Measurements from ENCODE around the gene VSTM4.

Gene VSTM4

DNA sequence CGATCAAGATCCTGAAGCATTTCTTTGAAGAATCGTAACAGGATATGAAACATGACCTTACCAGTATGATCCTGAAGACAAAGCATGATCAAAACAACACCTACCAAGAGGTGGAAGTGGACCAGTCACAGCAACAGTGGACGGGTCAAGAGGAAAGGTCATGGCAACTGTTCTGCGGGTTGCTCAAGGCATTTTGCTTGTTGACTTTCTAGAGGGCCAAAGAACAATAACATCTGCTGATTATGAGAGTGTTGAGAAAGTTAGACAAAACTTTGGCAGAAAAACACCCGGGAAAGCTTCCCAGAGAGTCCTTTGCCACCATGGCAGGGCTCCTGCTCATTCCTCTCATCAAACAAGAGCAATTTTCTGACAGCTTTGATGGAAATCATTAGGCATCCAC is 110.1 kb downstream of the VSTM4 start:
- DNase-seq (ENCODE audit: insufficient read length, low spot score) (no peak), FAIRE-seq (no peak)
- TF ChIP-seq POU2F2 (IDR thresholded peaks at IDR 0.05; ENCODE audit: low read depth, low read length), result no peak
- TF ChIP-seq PAX5 (IDR thresholded peaks at IDR 0.05; ENCODE audit: insufficient read depth, low read length, severe bottlenecking), result no peak
- no peak for TF ChIP-seq POLR2AphosphoS5 (IDR thresholded peaks at IDR 0.05; ENCODE audit: low read depth, low read length)
- TF ChIP-seq SPI1 (IDR thresholded peaks at IDR 0.05; ENCODE audit: low read depth, low read length), result no peak
- no peak for TF ChIP-seq POLR2A (IDR thresholded peaks at IDR 0.05; ENCODE audit: low read depth, low read length)
- no peak for TF ChIP-seq TAF1 (IDR thresholded peaks at IDR 0.05; ENCODE audit: low read depth, low read length)

DNA sequence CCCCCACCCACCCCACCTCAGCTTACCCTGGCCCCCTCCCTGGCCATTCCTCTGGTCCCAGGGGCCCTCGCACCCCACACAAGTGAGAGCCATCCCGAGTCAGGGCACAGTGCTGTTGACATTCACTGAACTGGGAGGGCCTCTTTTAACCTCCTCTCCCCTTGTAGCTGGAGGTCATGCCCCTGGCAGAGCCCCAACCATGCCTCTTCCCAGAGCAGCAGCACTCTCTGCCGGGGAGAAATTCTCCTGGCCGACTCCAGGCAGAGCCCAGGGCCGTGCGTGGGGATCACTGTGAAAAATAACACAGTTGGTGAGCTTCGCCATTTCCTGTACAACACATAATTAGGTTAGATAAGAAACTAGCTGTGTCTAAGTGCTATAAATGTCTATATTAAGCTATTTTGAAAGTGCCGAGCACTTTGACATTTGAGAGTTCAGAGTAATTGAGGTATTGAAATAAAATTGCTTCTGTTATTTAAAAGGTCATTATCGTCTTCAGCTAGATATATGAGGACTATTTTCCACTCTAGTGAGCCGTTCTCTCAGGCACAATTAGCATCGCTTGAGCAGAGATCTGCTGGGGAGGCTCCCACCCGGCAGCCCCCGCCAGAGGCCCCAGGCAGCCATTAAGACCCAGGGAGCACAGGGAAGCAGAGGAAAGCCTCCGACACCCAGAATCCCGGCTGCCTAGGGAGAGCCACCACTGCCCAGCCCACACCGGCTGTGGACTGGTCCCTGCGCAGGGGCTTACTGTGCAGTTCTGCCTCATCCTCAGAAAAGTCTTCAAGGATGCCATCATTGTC is 113.3 kb downstream of the VSTM4 start:
- DNase-seq (ENCODE audit: insufficient read length, low spot score) (no peak), FAIRE-seq (no peak)
- TF ChIP-seq POLR2AphosphoS5 (IDR thresholded peaks at IDR 0.05; ENCODE audit: low read depth, low read length) (no peak), PAX5 (IDR thresholded peaks at IDR 0.05; ENCODE audit: insufficient read depth, low read length, severe bottlenecking) (no peak), POU2F2 (IDR thresholded peaks at IDR 0.05; ENCODE audit: low read depth, low read length) (no peak), SPI1 (IDR thresholded peaks at IDR 0.05; ENCODE audit: low read depth, low read length) (no peak)

DNA sequence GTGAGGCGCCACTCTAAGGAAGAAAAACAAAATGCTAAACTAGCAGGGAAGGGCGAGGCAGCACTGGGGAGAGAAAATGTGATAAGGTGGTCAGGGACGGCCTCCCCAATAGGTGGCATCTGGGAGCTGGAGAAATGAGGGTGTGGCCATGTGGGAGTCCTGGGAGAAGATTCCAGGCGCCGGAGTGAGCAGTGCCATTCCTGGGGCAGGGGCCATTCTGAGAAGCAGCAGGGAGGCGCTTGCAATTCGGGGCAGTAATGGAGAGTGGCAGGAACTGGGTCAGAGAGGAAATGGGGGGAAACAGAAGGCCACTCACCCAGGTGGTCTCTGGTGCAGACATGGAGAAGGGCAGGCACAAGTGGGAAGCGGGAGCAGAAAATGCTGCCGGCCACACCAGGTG is 113.9 kb downstream of the VSTM4 start:
- TF ChIP-seq PAX5 (IDR thresholded peaks at IDR 0.05; ENCODE audit: insufficient read depth, low read length, severe bottlenecking) (no peak), TAF1 (IDR thresholded peaks at IDR 0.05; ENCODE audit: low read depth, low read length) (no peak), SPI1 (IDR thresholded peaks at IDR 0.05; ENCODE audit: low read depth, low read length) (no peak), POU2F2 (IDR thresholded peaks at IDR 0.05; ENCODE audit: low read depth, low read length) (no peak), POLR2AphosphoS5 (IDR thresholded peaks at IDR 0.05; ENCODE audit: low read depth, low read length) (no peak), POLR2A (IDR thresholded peaks at IDR 0.05; ENCODE audit: low read depth, low read length) (no peak)
- no peak for DNase-seq (ENCODE audit: insufficient read length, low spot score)

DNA sequence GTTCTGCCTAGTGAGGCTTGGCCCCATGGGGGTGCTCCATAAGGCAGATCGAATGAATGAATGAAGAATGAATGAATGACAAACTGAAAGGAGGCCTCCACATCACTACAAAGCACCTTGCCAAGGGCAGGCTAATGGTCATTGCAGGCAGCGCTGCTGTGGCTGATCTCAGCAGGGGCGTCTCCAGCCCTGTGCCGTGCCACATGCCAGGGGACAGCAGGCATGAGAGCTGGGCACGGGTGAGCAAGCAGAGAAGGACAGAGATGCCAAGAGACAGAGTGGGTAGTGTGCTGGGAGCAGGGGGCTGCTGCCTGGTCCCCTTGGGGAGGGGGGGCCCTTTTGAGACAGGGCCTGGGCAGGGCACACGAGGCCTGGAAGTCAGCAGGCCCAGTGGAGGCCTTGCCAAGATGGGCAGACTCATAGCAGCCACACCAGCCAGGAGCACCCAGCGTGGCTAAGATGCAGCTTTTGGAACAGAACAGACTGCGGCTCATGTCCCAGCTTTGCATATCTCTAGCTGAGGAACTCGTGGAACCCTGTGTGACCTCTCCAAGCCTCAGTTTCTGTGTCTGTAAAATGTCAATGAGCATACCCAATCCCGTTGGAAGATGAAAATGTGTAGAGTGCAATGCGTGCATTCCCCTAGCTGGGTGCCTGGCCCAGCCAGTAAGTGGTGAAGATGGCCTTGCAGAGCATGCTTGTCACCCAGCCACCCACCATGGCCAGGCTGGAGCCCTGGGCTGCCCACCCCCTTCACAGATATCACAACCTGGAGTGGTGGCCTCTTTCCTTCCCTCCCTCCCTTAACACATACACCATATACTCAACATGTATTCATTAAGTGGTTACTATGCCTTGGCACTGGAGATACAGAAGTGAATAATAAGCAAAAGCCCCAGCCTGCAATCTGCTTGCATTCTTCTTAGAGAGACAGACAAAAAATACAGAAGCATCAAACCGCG is 114.6 kb downstream of the VSTM4 start:
- DNase-seq (ENCODE audit: insufficient read length, low spot score) (no peak), FAIRE-seq (no peak)
- no peak for TF ChIP-seq POLR2AphosphoS5 (IDR thresholded peaks at IDR 0.05; ENCODE audit: low read depth, low read length)
- no peak for TF ChIP-seq PAX5 (IDR thresholded peaks at IDR 0.05; ENCODE audit: insufficient read depth, low read length, severe bottlenecking)
- no peak for TF ChIP-seq TAF1 (IDR thresholded peaks at IDR 0.05; ENCODE audit: low read depth, low read length)

More for the DNA sequence above, 113.9 kb downstream of the VSTM4 start:
- FAIRE-seq, result no peak

DNA sequence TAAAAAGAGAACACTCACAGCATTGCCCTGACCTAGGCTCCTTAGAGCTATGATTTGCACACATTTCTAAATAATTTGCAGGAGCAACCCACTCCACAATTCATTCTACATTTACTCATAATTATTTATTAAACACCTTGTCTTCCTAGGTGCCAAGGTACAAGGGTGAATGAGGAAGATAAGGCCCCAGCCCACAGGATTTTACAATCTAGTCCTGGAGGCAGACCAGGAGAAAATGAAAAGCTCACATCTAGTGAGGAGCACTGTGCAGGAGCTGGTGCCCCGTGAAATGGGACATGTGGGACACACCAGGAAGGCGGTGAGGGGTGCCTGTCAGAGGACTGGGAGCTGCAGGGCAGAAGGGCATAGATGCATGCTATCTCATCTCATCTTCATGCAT is 116.0 kb downstream of the VSTM4 start:
- DNase-seq (ENCODE audit: insufficient read length, low spot score), result no peak
- TF ChIP-seq TAF1 (IDR thresholded peaks at IDR 0.05; ENCODE audit: low read depth, low read length), result no peak
- TF ChIP-seq POLR2A (IDR thresholded peaks at IDR 0.05; ENCODE audit: low read depth, low read length), result no peak
- no peak for TF ChIP-seq SPI1 (IDR thresholded peaks at IDR 0.05; ENCODE audit: low read depth, low read length)
- TF ChIP-seq POU2F2 (IDR thresholded peaks at IDR 0.05; ENCODE audit: low read depth, low read length), result no peak
- no peak for TF ChIP-seq PAX5 (IDR thresholded peaks at IDR 0.05; ENCODE audit: insufficient read depth, low read length, severe bottlenecking)
- no peak for TF ChIP-seq POLR2AphosphoS5 (IDR thresholded peaks at IDR 0.05; ENCODE audit: low read depth, low read length)
- no peak for FAIRE-seq

DNA sequence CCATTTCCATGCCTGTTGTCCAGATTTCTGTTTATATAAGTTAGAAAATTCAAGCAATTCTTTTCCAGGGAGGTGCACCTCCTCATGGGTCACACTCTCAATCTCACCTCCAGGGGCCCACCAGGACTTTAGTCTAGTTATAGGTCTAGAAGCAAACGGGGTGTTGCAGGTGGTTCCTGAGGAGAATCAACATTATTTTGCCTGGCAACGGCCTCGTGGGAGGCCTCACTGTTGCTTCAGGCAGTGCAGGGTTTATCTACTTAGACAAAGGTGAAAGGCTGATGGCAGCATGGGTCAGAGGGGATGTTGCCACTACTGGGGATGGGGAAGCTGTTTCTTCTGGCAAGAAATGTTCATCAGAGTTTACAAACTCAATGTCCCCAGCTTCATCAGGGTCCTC is 119.0 kb downstream of the VSTM4 start:
- FAIRE-seq (no peak), DNase-seq (ENCODE audit: insufficient read length, low spot score) (no peak)
- no peak for TF ChIP-seq TAF1 (IDR thresholded peaks at IDR 0.05; ENCODE audit: low read depth, low read length)
- TF ChIP-seq SPI1 (IDR thresholded peaks at IDR 0.05; ENCODE audit: low read depth, low read length), result no peak
- no peak for TF ChIP-seq POU2F2 (IDR thresholded peaks at IDR 0.05; ENCODE audit: low read depth, low read length)
- no peak for TF ChIP-seq PAX5 (IDR thresholded peaks at IDR 0.05; ENCODE audit: insufficient read depth, low read length, severe bottlenecking)
- TF ChIP-seq POLR2AphosphoS5 (IDR thresholded peaks at IDR 0.05; ENCODE audit: low read depth, low read length), result no peak
- no peak for TF ChIP-seq POLR2A (IDR thresholded peaks at IDR 0.05; ENCODE audit: low read depth, low read length)

DNA sequence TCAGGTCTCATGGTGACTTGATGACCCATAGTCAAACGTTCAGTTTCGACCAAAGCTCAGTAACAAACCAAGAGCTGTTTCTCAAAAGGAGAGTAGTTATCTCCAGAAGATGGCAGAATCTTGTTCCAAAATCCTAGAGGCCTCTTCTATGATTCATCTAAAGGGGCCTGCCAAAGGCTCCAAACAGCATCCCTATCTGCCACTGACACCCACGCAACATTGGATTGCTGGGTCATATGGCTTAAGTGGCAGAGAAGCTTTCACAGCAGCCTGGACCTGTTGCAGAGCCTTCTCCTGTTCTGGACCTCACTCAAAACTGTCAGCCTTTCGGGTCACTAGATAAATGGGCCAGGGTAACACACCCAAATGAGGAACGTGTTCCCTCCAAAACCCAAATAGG is 121.7 kb downstream of the VSTM4 start:
- TF ChIP-seq POLR2AphosphoS5 (IDR thresholded peaks at IDR 0.05; ENCODE audit: low read depth, low read length) (no peak), PAX5 (IDR thresholded peaks at IDR 0.05; ENCODE audit: insufficient read depth, low read length, severe bottlenecking) (no peak), POLR2A (IDR thresholded peaks at IDR 0.05; ENCODE audit: low read depth, low read length) (no peak)
- no peak for DNase-seq (ENCODE audit: insufficient read length, low spot score)
- no peak for FAIRE-seq

DNA sequence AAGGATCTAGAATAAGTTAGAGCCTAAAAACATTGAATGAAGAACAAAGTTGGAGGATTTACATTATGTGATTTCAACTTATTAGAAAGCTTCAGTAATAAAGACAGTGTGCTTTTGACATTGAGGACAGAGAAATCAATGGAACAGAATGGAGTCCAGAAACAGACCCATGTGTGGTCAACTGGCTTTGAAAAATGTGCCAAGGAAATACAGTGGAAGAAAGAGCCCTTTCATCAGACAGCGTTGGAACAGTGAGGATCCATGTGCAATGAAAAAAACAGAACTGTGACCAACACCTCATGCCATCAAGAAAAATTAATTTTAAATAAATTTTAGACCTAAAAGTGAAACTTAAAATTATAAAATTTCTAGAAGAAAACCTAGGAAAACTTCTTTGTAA is 125.1 kb downstream of the VSTM4 start:
- DNase-seq (ENCODE audit: insufficient read length, low spot score), result no peak
- TF ChIP-seq POU2F2 (IDR thresholded peaks at IDR 0.05; ENCODE audit: low read depth, low read length), result no peak
- no peak for TF ChIP-seq SPI1 (IDR thresholded peaks at IDR 0.05; ENCODE audit: low read depth, low read length)
- no peak for TF ChIP-seq TAF1 (IDR thresholded peaks at IDR 0.05; ENCODE audit: low read depth, low read length)
- TF ChIP-seq POLR2AphosphoS5 (IDR thresholded peaks at IDR 0.05; ENCODE audit: low read depth, low read length), result no peak
- no peak for TF ChIP-seq PAX5 (IDR thresholded peaks at IDR 0.05; ENCODE audit: insufficient read depth, low read length, severe bottlenecking)
- no peak for TF ChIP-seq POLR2A (IDR thresholded peaks at IDR 0.05; ENCODE audit: low read depth, low read length)
- FAIRE-seq, result no peak

DNA sequence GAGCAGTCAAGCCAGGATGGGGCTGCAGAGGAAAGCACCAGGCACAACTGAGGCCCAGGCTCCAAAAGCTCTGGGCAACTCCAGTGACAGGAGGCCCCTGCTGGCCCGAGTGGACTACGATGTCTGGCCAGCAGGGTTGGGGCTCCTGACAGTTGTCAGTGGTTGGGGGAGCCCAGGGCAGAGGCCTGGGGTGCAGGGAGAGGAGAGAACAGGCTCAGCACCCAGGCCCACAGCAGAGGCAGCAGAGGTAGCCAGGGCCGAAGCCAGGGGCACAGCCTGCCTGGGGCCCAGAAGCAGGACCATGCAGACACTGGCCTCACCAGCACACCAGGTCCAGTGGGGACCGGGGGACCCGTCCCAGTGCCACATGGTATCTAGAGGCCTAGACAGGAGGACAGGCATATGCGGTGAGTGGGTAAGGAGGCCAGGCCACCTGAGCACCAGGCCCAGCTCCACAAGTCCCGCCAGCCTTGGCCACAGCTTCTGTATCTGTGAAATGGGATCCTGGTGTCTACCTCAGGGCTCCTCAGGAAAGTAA is 129.6 kb downstream of the VSTM4 start:
- TF ChIP-seq SPI1 (IDR thresholded peaks at IDR 0.05; ENCODE audit: low read depth, low read length), result no peak
- TF ChIP-seq POU2F2 (IDR thresholded peaks at IDR 0.05; ENCODE audit: low read depth, low read length), result no peak
- no peak for TF ChIP-seq TAF1 (IDR thresholded peaks at IDR 0.05; ENCODE audit: low read depth, low read length)
- no peak for TF ChIP-seq POLR2A (IDR thresholded peaks at IDR 0.05; ENCODE audit: low read depth, low read length)
- no peak for TF ChIP-seq POLR2AphosphoS5 (IDR thresholded peaks at IDR 0.05; ENCODE audit: low read depth, low read length)
- TF ChIP-seq PAX5 (IDR thresholded peaks at IDR 0.05; ENCODE audit: insufficient read depth, low read length, severe bottlenecking), result no peak
- DNase-seq (ENCODE audit: insufficient read length, low spot score) (no peak), FAIRE-seq (no peak)
